HG02642 (cell line): ENCODE measurements around the gene RBMS2.
"Not testable (repeated sequence)": the region's sequence is repeated elsewhere in the genome, so short reads cannot be mapped to it uniquely, and the experiment has no call there.

Experiments
- ATAC-seq: cut with Tn5 transposase; IDR thresholded peaks from one replicate; pipeline ENCODE4 v1.9.1; 2021; ENCODE audit warnings: mild to moderate bottlenecking; ENCODE audit not compliant: unreplicated experiment, poor library complexity

Gene RBMS2

GRCh38 chr12:56521590-56522371 is at the start of gene RBMS2:
Gene RBMS2, plus strand, starts transcription at chr12:56521820. Its CDS starts 204 bp downstream, at chr12:56522024.
- ATAC-seq = no peak

- ATAC-seq = no peak
Observed at GRCh38 chr12:56474389-56474788, 47.2 kb upstream of the RBMS2 start.

GRCh38 chr12:56476143-56476542 is 45.5 kb upstream of the RBMS2 start:
- no peak for ATAC-seq

GRCh38 chr12:56476972-56477432 is 44.6 kb upstream of the RBMS2 start:
- ATAC-seq = no peak

- no peak for ATAC-seq
Observed at GRCh38 chr12:56477521-56478225, 43.9 kb upstream of the RBMS2 start.

- ATAC-seq = no peak
Observed at GRCh38 chr12:56479625-56480024, 42.0 kb upstream of the RBMS2 start.

- ATAC-seq = no peak
Observed at GRCh38 chr12:56484566-56484965, 37.1 kb upstream of the RBMS2 start.

GRCh38 chr12:56486694-56487093 is 34.9 kb upstream of the RBMS2 start:
- no peak for ATAC-seq

GRCh38 chr12:56487448-56488040 is 34.1 kb upstream of the RBMS2 start:
- ATAC-seq = peak; percentile 28

- peak; percentile 90 for ATAC-seq
Observed at GRCh38 chr12:56488041-56488955, 33.3 kb upstream of the RBMS2 start, which contains the start of gene GLS2. Gene GLS2, minus strand, starts transcription at chr12:56488161. Its CDS starts 43 bp downstream, at chr12:56488118.

GRCh38 chr12:56490360-56490759 is 31.3 kb upstream of the RBMS2 start:
- no peak for ATAC-seq

GRCh38 chr12:56493409-56494105 is 28.1 kb upstream of the RBMS2 start:
- not testable (repeated sequence) for ATAC-seq

- ATAC-seq = not testable (repeated sequence)
Observed at GRCh38 chr12:56494106-56494415, 27.6 kb upstream of the RBMS2 start.

GRCh38 chr12:56494481-56494880 is 27.1 kb upstream of the RBMS2 start:
- ATAC-seq = not testable (repeated sequence)

GRCh38 chr12:56496704-56497103 is 24.9 kb upstream of the RBMS2 start:
- not testable (repeated sequence) for ATAC-seq

- not testable (repeated sequence) for ATAC-seq
Observed at GRCh38 chr12:56498126-56498902, 23.3 kb upstream of the RBMS2 start.

- not testable (repeated sequence) for ATAC-seq
Observed at GRCh38 chr12:56499452-56499851, 22.2 kb upstream of the RBMS2 start.

GRCh38 chr12:56499879-56500278 is 21.7 kb upstream of the RBMS2 start:
- not testable (repeated sequence) for ATAC-seq

- no peak for ATAC-seq
Observed at GRCh38 chr12:56510786-56511185, 10.8 kb upstream of the RBMS2 start.
